SU-DHL-6 (cell line): ENCODE measurements around the gene MYPN.

ENCODE experiments used
- H2AFZ ChIP-seq: fragments of 200-600 bp; sonication (generic); 2 replicates; pipeline ENCODE4 v1.6.1; 2014; ENCODE audit warnings: low read depth, mild to moderate bottlenecking, moderate library complexity, mixed read lengths, antibody characterized with exemption, low read length; ENCODE audit not compliant: severe bottlenecking
- H3F3A ChIP-seq: fragments of 200-600 bp; shearing (Covaris generic); 2 replicates; pipeline ENCODE4 v1.6.0; 2016; ENCODE audit warnings: antibody characterized with exemption, mild to moderate bottlenecking; ENCODE audit not compliant: insufficient read depth
- H3K27ac ChIP-seq: fragments of 200-600 bp; sonication (generic); 2 replicates; pipeline ENCODE4 v1.5.1; 2016; ENCODE audit warnings: low read depth, mild to moderate bottlenecking, low read length, moderate library complexity, mixed read lengths
- H3K27me3 ChIP-seq: fragments of 200-600 bp; sonication (generic), shearing (Covaris generic); 2 replicates; pipeline ENCODE4 v1.6.0; 2014; ENCODE audit warnings: mild to moderate bottlenecking, low read length
- H3K36me3 ChIP-seq: fragments of 200-600 bp; sonication (generic); 2 replicates; pipeline ENCODE4 v1.6.1; 2014; ENCODE audit warnings: mild to moderate bottlenecking, low read length, mixed read lengths
- H3K4me2 ChIP-seq: fragments of 300-600, 200-600 bp; shearing (Covaris generic), sonication (generic); 2 replicates; pipeline ENCODE4 v1.6.0; 2014; ENCODE audit warnings: low read length, low read depth, mild to moderate bottlenecking; ENCODE audit not compliant: poor library complexity, severe bottlenecking
- H3K4me3 ChIP-seq: fragments of 200-600 bp; sonication (generic); 2 replicates; pipeline ENCODE4 v1.5.1; 2014; ENCODE audit warnings: antibody characterized with exemption, low read length, mild to moderate bottlenecking, mixed read lengths; ENCODE audit not compliant: insufficient read depth, poor library complexity, severe bottlenecking
- H3K79me2 ChIP-seq: fragments of 200-600 bp; sonication (generic); 2 replicates; pipeline ENCODE4 v1.6.1; 2014; ENCODE audit warnings: mild to moderate bottlenecking, low read length, moderate library complexity; ENCODE audit not compliant: insufficient read depth
- H3K9ac ChIP-seq: fragments of 200-600 bp; sonication (generic); 2 replicates; pipeline ENCODE4 v1.7.0; 2014; ENCODE audit warnings: mild to moderate bottlenecking, low read length
- H3K9me2 ChIP-seq: fragments of 200-600 bp; sonication (generic); replicated peaks from 2 replicates; pipeline ENCODE4 v1.6.1; 2014; ENCODE audit warnings: low read length; ENCODE audit not compliant: insufficient read depth
- H3K9me3 ChIP-seq: fragments of 200-600 bp; sonication (generic); 2 replicates; pipeline ENCODE4 v1.6.1; 2014; ENCODE audit warnings: low read length, mixed read lengths; ENCODE audit not compliant: insufficient read depth
- H4K20me1 ChIP-seq: fragments of 200-600 bp; sonication (generic); 2 replicates; pipeline ENCODE4 v1.6.1; 2014; ENCODE audit warnings: low read depth, mild to moderate bottlenecking, antibody characterized with exemption, low read length, moderate library complexity, mixed read lengths
- EZH2phosphoT487 ChIP-seq: fragments of 200-600 bp; sonication (generic), shearing (Covaris generic); conservative IDR thresholded peaks from 2 replicates; pipeline ENCODE4 v1.6.1; 2018; ENCODE audit warnings: mild to moderate bottlenecking, antibody characterized with exemption, low read length, moderate library complexity, mixed read lengths
- TF ChIP-seq, protein P1 (sequence below): fragments of 200-600 bp; sonication (generic); IDR thresholded peaks from one replicate; pipeline ENCODE4 v1.5.1; 2017; ENCODE audit warnings: antibody characterized with exemption, mild to moderate bottlenecking, low read length, moderate library complexity; ENCODE audit not compliant: insufficient read depth, poor library complexity, severe bottlenecking

The MYPN gene

GRCh38 chr10:68081916-68082315 lies 27.4 kb upstream of the MYPN start:
- H3K79me2 ChIP-seq = no peaks in the 10 kb centered on the region

DNA sequence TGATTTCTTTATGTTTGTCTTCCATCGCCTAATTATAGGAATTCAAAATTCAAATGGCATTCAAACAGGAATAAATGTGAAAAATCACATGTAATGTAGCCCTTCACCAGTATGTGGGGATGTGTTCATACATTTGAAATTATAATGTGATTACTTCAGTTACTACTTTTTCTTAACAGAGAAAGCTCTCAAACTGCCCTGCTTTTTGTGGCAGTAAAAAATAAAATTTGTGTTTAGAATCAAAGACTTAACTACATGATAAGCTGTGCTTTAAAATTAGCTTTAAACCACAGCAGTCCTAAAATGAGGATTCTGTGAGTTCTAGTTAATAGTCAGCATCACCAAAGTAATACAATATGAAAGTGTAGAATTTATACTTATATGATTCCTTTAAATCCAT lies 26.4 kb upstream of the MYPN start:
- H3K9me3 ChIP-seq = no peaks in the 10 kb centered on the region
- H3K27ac ChIP-seq = no peak overlapping the region
- no peak overlapping the region for H3K4me3 ChIP-seq
- no peak overlapping the region for H2AFZ ChIP-seq
- no peak overlapping the region for H3K4me2 ChIP-seq
- no peaks in the 10 kb centered on the region for H3K27me3 ChIP-seq
- no peak for TF ChIP-seq EZH2phosphoT487
- TF ChIP-seq, protein P1, sequence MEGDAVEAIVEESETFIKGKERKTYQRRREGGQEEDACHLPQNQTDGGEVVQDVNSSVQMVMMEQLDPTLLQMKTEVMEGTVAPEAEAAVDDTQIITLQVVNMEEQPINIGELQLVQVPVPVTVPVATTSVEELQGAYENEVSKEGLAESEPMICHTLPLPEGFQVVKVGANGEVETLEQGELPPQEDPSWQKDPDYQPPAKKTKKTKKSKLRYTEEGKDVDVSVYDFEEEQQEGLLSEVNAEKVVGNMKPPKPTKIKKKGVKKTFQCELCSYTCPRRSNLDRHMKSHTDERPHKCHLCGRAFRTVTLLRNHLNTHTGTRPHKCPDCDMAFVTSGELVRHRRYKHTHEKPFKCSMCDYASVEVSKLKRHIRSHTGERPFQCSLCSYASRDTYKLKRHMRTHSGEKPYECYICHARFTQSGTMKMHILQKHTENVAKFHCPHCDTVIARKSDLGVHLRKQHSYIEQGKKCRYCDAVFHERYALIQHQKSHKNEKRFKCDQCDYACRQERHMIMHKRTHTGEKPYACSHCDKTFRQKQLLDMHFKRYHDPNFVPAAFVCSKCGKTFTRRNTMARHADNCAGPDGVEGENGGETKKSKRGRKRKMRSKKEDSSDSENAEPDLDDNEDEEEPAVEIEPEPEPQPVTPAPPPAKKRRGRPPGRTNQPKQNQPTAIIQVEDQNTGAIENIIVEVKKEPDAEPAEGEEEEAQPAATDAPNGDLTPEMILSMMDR = no peak
- H3K79me2 ChIP-seq = no peaks in the 10 kb centered on the region
- no peaks in the 10 kb centered on the region for H3K36me3 ChIP-seq
- H3F3A ChIP-seq = no peaks in the 10 kb centered on the region
- no peak overlapping the region for H3K9ac ChIP-seq
- no peaks in the 10 kb centered on the region for H3K9me2 ChIP-seq
- no peaks in the 10 kb centered on the region for H4K20me1 ChIP-seq

More at GRCh38 chr10:68081916-68082315, 27.4 kb upstream of the MYPN start:
- H4K20me1 ChIP-seq = no peaks in the 10 kb centered on the region
- H3K4me2 ChIP-seq = no peak overlapping the region
- no peaks in the 10 kb centered on the region for H3K9me3 ChIP-seq
- H2AFZ ChIP-seq = no peak overlapping the region
- no peaks in the 10 kb centered on the region for H3K9me2 ChIP-seq
- TF ChIP-seq, protein P1 = no peak
- TF ChIP-seq EZH2phosphoT487 = no peak
- H3K27ac ChIP-seq = no peak overlapping the region
- H3K4me3 ChIP-seq = no peak overlapping the region
- no peaks in the 10 kb centered on the region for H3K27me3 ChIP-seq
- H3K36me3 ChIP-seq = no peaks in the 10 kb centered on the region
- H3F3A ChIP-seq = no peaks in the 10 kb centered on the region
- no peak overlapping the region for H3K9ac ChIP-seq

DNA sequence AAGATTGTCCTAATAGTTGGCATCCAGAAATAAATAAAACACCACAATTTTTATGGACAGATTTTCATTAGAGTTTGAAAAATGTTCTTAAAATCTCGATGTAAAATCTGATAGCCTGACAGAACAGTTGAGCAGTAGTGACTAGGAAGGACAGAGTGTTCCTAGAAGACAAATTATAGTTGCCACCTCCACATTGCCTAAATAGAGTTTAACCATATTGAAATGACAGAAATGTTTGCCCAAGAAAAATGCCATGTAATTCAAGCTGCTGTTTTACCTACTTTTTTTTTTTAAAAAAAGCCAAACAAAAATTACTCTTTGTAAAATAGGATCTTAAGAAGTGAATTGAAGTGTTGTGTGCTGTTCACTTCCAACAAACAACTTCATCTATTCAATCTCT lies 25.3 kb upstream of the MYPN start:
- Histone ChIP-seq H3K79me2 (no peaks in the 10 kb centered on the region), H3K9me2 (no peaks in the 10 kb centered on the region), H3K36me3 (no peaks in the 10 kb centered on the region), H3K4me2 (no peak overlapping the region), H4K20me1 (no peaks in the 10 kb centered on the region), H3K4me3 (no peak overlapping the region), H3F3A (no peaks in the 10 kb centered on the region), H3K27me3 (no peaks in the 10 kb centered on the region), H3K9me3 (no peaks in the 10 kb centered on the region), H3K27ac (no peak overlapping the region), H3K9ac (no peak overlapping the region), H2AFZ (no peak overlapping the region)
- TF ChIP-seq EZH2phosphoT487 = no peak
- TF ChIP-seq, protein P1 = no peak
